Suprapubic skin (tissue), 4 donors: ENCODE data around the gene SELENOW.

Source experiments
- CTCF ChIP-seq, 2 donors: fragments of 200-600 bp in 1 of 2; fragments of 450-650 bp in 1 of 2; sonication (generic) in 1 of 2; IDR thresholded peaks; one replicate each; pipeline ENCODE4 v1.5.1; 2016 to 2019; ENCODE audit warnings: antibody characterized with exemption in 2 of 2, mild to moderate bottlenecking in 1 of 2, moderate library complexity in 1 of 2
- EP300 ChIP-seq: sonication (generic); formaldehyde crosslinking; IDR thresholded peaks from one replicate; pipeline ENCODE4 v1.6.1; 2017; ENCODE audit warnings: antibody characterized with exemption
- POLR2A ChIP-seq, 2 donors: fragments of 450-650 bp; IDR thresholded peaks; one replicate each; pipeline ENCODE4 v1.6.1; 2017; ENCODE audit warnings: antibody characterized with exemption in 2 of 2, mild to moderate bottlenecking in 2 of 2, moderate library complexity in 2 of 2
- POLR2AphosphoS5 ChIP-seq, 3 donors: sonication (generic); formaldehyde crosslinking; IDR thresholded peaks; one replicate each; pipeline ENCODE4 v1.6.1; 2017; ENCODE audit warnings: antibody characterized with exemption in 3 of 3

DNA sequence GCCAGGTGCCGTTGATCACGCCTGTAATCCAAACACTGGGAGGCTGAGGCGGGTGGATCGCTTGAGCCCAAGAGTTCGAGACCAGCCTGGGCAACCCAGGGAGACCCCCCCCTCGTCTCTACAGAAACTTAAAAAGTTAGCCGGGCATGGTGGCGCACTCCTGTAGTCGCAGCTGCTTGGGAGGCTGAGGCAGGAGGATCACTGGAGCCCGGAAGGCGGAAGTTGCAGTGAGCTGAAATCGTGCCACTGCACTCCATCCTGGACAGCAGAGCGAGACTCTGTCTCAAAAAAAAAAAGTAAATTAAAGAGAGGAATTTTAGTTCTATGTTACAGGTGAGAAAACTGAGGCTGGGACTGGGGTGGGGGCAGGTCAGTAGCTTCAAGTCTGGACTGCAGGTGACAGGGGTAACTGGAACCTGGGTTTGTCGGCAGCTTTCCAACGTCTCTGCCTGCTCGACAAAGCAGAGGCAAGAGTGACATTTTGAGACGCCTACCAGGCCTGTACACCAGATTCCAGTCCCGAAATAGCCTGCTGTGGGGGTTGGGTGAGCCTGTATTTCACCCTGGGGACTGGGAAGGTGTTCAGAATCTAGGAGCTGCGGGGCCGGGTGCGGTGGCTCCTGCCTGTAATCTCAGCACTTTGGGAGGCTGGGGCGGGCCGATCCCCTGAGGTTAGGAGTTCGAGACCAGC, 1.2 kb downstream of the SELENOW start:
- TF ChIP-seq POLR2AphosphoS5 (IDR thresholded peaks at IDR 0.05) (no peak), CTCF (IDR thresholded peaks at IDR 0.05) (no peak), POLR2A (IDR thresholded peaks at IDR 0.05) (no peak), EP300 (no peak)
